Stimulated activated CD8-positive, alpha-beta memory T cell treated with anti-CD3 and anti-CD28 coated beads, Interleukin-12 subunit alpha, Interleukin-12 subunit beta, amount 100 ng/mL, for 1 hour (primary cell): ENCODE results near the gene POM121L2.

Experiments
- DNase-seq: peaks from one replicate; pipeline ENCODE4 v3.0.0-alpha.2; 2020; ENCODE audit warnings: low read depth

POM121L2 gene

DNA sequence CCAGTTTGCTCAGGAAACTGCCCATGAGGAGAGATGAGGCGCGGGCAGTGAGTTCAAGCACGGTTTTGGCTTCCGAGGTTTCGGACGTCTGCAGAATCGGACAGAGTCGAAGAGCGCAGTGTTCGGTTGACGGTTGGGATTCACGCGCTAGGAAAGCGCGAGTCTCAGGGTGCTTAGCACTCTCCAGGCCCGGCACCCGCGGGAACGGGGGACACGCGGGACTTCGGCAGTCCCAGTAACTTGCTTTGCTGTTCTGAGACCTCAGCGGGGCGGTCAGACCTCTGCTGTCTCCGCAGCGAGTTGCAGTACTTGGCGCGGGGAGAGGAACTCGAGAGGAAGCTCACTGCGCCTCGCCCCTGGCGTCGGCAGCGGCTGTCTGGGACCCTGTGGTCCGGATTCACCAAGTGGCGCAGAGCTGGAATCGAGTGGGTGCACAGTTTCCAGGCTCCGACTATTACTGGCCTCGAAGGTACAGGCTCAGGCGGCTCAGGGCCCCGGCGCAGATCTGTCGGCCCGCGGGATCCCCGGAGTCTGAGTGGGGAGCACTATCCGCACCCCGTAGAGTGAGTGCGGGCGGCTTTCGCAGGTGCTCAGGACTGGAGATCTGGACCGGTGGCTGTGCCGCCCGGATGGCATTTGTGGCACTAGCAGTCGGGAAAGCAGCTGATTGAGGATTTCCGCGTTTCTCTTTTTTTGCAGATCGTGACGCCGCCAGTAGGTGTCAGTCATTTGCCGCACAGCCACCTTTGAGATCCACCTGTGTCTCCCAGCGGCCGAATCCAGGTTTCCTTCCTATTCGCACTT is at the start of gene POM121L2:
Gene POM121L2, minus strand, starts transcription at position 128 of the 804 bp plus-strand sequence. Its CDS starts 103 bp downstream, at position 25.
- peak; percentile 35 for DNase-seq

DNA sequence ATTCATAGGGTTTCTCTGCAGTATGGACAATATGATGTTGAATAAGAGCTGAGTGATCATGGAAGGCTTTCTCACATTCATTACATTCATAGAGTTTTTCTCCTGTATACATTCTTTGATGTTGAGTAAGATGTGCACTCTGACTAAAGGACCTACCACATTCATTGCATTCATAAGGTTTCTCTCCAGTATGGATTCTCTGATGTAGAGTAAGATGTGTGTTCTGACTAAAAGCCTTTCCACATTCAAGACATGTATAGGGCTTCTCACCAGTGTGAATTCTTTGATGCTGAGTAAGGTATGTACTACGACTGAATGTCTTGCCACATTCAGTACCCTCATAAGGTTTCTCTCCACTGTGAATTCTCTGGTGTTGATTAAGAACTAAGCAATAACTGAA is 47.2 kb upstream of the POM121L2 start:
- no peak for DNase-seq

DNA sequence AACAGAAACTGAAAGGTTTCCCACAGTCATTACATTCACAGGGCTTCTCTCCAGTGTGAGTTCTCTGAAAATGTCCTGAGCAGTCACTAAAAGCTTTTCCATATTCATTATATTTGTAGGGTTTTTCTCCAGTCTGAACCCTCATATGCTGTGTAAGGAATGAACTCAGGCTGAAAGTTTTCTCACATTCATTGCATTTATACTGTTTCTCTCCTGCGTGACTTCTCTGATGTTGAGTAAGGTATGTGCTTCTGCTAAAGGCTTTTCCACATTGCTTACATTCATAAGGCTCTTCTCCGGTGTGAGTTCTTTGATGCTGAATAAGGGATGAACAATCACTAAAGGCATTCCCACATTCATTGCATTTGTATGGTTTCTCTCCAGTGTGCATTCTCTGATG is 46.7 kb upstream of the POM121L2 start:
- no peak for DNase-seq

DNA sequence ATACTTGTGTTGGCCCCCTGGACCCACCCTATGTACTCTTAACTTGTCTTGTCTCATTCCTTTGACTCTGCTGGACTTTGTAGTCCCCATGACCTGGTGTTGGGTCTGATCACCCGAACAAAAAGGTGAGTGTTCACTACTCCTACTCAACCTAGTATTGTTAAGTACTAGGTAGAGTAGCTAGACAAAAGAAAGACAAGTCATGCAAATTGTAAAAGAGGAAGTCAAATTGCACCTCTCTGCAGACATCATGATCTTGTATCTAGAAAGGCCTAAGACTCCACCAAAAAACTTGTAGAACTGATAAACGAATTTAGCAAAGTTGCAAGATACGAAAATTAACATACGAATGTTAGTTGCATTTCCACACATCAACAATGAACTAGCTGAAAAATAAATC is 40.8 kb upstream of the POM121L2 start:
- no peak for DNase-seq

DNA sequence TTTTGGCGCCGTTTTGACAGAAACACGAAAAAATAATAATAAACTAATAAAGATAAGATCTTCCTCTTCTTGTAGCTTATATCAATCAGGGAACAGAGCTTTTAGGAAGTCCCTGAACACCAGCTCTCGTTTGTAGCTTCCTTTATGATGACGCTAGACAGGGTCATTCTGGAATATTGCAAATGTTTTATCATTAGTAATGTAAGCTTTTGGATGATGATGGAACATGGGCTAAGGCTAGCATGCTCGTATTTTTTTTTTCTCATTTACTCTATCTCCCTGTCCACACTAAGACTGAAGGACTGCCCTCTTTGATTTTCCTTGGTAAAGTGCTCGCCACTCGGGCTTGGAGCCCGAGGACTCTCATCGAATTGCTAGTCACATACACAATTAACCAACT is 22.1 kb upstream of the POM121L2 start:
- DNase-seq: no peak

DNA sequence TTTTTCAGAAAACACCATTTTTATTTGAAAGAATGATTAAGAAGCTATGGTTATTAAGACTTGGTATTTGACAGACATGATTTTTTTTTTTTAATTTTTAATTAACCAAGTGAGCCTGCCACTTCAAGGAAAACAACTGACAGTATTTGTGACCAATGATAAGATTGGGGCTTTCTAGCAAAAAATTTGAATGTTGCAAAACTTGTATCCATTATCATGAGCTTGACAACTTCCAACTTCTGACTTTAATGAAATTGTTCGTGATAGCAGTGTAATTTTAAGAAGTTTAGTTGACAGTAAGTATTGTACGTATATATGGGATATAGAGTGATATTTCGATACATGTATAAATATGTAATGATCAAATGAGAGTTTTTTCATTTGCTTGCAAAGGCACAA is 21.6 kb upstream of the POM121L2 start:
- no peak for DNase-seq

DNA sequence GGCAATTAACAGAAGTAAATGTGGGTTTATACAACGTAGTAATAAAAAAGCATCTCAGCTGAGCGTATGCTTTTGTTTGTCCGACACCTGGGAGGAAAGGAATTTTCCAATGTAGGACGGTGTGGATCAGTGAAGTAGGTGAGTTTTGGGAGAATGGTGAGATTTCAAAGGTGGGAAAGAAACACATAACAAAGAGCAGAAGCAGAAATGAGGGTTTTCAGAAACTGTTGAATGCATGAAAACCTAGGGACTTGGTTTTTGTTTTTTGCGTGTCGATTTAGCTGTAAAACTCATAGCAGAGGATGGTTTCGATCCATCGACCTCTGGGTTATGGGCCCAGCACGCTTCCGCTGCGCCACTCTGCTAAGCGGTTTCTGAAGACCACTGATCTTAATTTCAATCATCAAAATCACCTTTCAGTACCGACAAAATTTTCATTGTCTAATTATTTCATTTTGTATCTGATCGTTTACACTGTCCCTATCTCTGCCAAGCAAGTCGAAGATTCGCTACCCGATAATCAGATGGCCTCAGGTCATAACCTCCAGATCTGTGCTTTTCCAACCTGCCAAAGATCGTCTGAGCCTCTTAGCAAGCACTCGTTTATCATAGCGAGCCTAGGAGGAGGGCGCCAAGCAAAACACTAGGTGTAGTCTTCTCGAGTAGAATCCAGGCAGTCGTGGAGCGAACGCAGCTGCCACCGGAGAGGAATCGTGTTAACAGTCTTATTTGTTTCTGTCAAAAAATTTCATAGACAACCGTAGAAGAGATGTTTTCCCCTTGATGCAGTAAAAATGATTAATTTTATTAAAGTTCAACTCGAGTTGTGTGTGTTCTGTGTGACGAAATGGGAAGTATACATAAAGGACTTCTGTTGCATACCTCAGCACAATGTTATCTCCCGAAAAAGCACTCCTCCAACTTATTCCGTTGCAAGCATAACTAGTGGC is 20.9 kb upstream of the POM121L2 start:
- no peak for DNase-seq

DNA sequence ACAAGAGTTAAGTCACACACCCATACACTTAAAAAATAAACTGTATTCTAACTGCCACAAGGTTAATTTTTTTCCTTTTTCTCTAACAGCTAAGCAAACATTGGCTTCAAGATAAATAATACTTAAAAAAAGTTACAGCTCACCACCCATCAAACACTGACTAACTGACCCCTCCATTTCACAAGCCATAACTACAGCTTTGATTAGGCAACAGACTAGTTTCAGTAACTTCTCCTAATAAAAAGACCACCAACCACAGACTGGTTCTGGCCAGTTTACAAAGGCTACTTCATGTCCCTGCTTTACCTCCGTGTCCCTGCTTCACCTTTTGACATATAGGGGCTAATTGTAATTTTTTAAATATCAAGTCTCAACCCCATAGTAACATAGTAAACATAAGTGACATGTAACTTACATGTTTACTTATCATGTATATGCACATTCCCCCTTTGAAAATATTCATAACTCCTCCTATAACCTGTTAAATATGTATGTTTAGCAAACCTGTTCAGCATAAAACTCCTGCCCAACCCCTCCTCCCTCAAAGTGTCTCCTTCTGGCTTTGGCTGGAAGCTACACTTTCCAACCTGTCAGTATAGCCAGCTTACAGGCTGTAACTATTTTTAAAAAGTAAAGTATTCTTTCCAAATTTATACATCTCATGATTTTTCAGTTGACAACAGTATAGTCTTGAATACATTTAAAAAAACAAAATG is 15.1 kb upstream of the POM121L2 start:
- DNase-seq: no peak

DNA sequence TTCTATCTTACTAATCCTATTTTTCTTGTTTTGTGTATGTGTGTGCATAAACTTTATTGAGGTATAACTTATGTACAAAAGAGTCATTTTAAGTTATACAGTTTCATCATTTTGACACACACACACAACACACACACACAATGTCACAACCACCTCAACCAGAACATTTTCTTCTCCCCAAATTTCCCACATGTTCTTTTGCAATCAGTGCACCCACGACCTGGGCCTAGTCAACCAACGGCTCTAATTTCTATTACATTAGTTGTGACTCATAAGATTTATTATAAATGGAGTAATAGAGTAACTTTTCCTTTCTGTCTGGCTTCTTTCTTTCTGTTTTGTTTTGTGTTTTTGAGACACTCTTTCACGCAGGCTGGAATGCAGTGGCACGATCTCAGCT is 9.8 kb upstream of the POM121L2 start:
- no peak for DNase-seq

DNA sequence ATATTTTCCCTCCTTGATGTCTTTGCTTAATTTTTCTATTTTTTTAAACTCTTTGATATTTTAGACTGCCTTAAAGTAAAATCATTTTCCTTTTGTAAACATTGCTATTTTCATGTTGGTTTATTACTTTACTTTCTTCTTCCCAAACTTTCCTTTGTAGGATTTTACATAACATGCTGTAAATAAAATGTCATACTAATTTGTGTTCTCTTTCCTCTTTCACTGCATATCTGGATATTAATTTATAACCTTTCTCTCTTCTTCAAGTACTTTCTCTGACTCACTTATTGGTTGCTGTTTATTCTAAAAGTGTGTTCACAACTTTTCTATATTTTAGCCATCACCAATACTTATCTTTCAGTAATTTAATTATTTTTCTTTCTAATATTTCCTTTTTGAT is 9.3 kb upstream of the POM121L2 start:
- no peak for DNase-seq

DNA sequence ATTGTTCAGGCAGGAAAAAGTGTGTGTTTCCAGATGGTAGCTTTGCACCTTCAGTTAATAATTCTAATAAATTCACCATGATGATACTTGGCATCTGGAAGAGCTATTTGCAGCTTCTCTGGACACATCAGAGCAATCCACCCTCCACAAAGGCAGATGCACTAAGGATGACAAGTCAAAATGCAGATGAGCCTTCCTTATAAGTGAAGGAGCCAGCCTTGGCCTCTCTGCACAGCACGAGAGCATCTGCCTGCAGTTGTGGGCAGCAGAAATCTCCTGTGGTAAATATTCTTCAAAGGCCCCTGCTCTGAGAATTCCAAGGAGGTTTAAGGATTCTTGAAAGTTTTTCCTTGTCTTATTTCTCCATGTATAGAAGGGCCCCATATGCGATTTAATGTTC is 6.9 kb upstream of the POM121L2 start:
- DNase-seq: no peak

DNA sequence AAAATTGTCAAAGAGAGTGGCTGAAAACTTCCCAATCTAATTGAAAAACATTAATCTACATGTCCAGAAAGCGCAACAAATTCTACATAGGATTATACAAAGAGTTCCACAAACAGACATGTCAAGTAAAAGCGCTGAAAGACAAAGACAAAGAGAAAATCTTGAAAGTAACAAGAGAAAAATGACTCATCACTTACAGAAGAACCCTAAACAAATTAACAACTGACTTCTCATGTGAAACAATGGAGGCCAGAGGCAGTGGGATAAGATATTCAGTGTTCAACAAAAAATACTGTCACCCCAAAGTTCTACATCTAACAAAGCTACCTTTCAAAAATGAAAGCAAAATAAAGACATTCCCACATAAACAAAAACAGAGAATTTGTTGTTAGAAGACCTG is 2.0 kb upstream of the POM121L2 start:
- DNase-seq: no peak

DNA sequence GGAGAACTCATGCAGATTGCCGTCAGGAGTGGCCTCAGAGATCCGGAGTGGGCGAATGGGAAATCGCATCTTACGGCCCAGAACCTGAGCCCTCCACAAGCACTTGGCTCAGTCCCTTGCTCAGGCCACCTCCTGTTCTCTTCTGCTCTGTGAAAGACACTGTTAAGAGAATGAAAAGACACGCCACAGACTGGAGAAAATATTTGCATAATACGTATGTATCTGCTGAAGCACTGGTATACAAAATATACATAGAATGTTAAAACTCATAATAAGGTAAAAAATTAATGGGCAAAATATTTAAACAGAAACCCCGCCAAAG is 838 bp upstream of the POM121L2 start:
- DNase-seq: no peak

DNA sequence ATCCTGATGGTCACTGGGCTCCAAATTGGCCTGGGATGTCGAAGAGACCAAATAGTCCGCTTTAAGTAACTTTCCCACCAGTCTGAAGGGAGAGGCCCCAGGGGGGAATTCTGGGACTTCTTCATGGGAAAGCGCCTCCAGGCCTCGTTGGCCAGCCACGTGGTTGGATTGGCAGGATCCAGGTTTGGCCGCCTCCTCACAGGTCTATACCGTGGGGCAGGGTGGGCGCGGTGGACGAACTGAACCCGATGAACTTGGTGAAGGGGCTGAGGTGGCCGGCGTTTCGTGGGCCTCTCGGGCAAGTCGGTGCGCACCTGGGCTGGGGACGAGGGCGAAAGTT is 297 bp downstream of the POM121L2 start:
- DNase-seq: no peak

DNA sequence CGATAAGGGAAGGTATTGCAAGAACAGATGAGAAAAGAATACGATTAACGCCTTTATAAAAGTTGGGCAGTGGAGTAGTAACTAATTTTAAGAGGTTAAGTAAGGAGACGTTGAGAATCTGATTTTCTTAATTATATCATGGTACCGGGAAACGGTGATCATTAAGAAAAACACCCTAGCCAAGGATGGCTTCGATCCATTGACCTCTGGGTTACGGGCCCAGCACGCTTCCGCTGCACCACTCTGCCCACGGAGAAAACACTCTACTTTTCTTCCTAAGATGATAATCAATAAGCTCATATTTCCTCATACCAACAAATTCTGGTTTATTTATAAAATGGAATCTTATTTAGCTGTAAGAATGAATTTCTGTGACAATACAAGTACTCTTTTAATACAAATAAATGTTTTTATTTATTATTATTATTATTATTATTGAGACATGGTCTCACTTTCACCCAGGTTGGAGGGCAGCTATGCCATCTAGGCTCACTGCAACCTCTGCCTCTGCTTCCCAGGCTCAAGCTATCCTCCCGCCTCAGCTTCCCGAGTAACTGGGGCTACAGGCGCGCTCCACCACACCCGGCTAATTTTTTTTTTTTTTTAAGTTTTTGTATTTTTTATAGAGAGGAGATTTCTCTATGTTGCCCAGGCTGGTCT is 8.3 kb downstream of the POM121L2 start:
- no peak for DNase-seq

DNA sequence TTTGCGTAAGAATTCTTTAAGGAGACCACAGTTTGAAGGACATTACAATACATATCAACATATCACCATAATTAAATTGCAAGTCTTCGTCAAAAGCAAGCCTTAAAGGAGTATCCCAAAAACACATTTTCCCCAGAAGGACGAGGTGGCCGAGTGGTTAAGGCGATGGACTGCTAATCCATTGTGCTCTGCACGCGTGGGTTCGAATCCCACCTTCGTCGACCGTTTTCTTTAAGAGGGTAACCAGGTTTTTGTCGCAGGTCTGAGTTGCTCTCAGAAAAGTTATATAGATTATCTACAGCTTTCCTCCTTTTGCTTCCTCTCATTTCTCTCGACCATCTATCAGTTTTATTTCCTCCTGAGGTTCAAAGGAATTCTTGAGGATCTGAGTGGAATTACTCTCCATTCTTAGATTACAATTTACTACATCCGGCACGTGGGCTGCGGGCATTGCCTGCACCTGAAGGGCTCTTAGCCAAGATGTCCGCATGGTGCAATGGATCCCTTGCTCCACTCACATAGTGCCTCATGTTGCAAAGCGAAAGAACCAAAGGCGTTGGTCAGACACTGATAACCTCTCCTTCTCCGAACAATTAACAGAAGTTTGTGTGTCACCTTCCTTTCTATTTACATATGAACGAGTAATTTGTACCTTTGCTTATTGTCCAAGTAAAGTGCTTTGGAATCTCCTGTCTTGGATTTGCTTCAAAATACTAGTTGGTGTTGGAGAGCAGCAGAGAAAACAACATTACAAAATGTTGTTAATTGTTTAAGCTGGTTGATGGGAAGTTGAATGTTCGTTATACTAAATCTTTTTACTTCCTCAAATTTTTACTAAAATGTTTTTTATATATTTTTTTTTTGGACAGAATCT is 14.0 kb downstream of the POM121L2 start:
- no peak for DNase-seq

DNA sequence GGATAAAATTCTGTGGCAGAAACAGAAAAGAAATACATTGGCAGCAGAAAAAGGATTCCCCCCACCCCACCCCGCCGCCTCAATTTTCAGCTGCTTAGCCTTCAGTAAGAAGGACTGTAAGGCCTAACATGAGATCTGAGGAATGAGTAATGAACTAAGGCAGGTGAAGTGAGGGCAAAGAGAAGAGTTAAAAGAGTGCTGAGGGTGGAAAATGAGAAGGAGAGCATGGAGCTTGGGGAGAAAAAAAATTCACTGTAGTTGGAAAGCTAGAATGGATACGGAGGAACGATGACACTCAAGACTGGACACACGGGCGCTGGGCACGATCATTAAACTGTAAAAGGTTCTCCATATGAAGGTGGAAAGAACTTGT is 14.6 kb downstream of the POM121L2 start:
- no peak for DNase-seq

DNA sequence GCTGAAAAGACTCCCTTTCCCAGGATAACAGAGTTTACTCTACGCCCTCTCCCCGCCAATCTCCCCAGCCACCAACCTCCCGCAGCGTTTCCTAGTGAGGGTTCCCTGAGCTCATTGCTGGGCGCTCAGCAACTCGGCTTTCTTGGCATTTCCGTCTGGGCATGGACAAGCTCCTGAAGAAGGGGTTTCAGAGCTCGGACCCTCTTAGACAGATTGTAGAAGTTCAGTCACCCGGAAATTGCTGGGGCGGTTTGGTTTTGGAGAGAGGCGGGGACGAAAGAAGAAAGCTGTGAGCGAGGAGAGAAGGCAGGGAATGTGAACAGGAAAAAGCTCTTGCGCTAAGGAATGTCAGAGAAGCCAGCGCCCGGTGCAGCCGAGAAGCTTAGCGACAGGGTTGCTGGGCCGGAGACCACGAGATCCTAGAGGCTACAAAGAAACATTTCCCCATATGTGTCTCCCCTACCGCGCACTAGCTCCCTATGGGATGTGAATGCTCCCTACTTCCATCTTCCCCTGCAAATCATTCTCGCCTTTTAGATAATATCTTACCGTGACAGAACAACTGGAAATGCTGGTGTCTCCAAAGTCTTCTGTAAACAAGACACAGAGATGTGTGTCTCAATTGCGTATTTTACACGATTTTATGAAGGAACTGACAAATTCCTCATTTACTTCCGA is 15.8 kb downstream of the POM121L2 start:
- DNase-seq: no peak

DNA sequence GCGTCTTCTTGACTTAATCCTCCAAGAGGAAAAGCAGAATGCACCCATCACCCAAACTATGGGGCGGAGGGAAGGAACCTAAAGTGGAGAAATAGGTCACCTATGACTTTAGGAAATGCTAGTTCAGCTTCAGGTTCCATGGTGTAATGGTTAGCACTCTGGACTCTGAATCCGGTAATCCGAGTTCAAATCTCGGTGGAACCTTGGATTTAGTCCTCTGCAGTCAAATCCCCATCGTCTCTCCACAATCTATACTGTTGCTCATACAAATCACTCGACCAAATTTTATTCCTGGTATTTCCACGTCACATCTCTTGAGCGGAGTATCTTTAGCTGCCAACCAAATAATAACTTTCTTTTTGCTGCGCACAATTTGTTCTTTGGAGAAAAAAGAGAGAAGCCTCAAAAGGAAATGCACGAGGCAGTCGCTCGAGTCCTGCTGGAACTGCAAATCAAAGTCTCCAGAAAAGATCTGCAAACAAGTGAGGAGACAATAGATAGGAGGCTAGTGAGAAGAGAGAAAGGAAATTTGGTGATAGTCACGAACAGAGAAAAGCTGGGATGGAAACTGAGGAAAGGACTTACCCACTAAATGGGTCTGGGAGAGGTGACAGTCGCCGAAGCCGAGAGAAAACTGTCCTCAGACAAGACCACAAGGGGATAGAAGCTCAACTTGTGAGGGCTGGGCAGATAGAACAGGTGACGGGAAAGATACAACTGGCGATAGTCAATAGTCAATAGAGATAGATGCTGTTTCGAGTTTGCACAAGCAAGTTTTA is 16.6 kb downstream of the POM121L2 start:
- DNase-seq: no peak

DNA sequence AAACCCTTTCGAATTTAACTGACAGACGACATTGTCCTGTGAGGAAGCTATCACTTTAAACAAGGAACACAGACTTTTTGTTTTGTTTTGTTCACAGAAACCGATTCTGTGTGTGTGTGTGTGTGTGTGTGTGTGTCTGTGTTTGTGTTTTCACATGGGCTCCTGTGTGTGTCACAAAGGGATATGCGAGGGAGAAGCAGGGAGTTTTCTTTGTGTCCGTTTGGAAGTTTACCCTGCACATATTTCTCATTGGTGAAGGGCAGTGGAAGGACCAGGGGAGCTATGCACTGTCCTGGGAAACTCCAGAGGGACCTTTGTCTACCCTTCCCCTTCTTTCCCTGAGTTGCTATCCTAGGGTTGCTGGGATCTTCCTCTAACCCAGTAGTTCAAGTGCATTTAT is 17.7 kb downstream of the POM121L2 start:
- no peak for DNase-seq
